GM19099 (cell line): ENCODE results near the gene KRT33A.

Experiments used
- POLR2A ChIP-seq: IDR thresholded peaks from 3 replicates; pipeline ENCODE4 v1.6.1; 2011; ENCODE audit warnings: low read depth; ENCODE audit not compliant: insufficient read length; ENCODE audit errors: extremely low read depth

Gene KRT33A

DNA sequence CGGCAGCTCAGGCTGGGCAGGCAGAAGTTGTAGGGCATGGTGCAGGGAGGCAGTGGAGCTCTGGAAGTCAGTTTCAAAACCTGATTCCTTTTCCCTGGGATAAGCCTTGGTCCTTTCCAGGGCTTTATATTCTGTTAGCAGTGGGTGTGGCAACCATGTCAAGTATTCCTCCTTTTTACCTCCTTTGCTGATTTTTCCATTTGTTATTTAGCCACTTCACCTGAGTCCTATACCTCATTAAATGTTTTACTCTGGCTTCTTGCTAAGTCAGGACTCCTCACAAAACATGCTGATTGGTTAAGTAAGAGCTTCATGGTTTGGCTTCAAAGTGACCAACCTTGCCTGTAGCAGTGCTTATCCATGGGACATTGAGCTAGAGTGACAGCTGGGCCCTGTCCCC lies 19.1 kb upstream of the KRT33A start, which contains the start of gene KRT33B:
KRT33B (minus strand) TSS at position 101 of the 400 bp plus-strand sequence; CDS start at position 38, 63 bp downstream.
- TF ChIP-seq POLR2A, result no peak

GRCh38 chr17:41369023-41369422 lies 18.4 kb upstream of the KRT33A start:
- no peak for TF ChIP-seq POLR2A

GRCh38 chr17:41367426-41368075 lies 16.9 kb upstream of the KRT33A start:
- no peak for TF ChIP-seq POLR2A

DNA sequence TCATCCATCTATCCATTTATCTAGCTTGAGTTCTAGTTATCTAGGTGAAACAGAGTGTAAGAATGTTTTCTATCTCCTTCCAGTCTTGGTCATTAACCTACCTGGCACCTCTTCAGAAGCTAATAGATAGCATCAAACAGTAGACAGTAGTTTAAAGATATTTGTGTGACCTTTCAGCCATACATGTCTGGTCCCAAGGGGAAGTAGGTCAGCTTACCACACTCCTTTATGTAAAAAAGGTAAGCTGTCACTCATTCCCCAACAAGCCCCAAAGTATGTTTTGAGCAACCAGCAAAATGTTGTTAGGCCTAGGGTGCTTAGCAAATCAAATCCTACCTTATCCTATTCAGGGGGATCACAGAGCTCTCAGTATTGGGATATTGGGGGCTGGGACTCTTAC lies 15.4 kb upstream of the KRT33A start:
- no peak for TF ChIP-seq POLR2A

DNA sequence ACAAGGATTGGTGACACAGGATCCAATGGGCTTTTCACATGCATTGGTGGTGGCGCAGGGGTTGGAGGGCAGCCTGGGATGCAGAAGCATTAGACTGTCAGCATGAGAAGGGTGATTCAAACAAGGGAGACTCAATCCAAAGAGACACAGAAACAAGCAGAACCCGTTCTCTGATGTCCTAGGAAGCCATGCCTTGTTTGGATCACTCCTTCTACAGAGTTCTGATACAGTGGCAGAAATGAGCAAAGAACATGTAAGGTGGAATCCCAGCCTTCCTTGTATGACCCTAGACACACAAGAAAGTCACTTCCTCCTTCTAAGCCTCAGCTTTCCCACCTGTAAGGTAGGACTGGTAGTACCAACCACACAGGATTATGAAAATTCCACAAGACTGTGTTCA lies 13.3 kb upstream of the KRT33A start:
- no peak for TF ChIP-seq POLR2A

- TF ChIP-seq POLR2A, result no peak
Observed at GRCh38 chr17:41360296-41360995, 9.8 kb upstream of the KRT33A start.

DNA sequence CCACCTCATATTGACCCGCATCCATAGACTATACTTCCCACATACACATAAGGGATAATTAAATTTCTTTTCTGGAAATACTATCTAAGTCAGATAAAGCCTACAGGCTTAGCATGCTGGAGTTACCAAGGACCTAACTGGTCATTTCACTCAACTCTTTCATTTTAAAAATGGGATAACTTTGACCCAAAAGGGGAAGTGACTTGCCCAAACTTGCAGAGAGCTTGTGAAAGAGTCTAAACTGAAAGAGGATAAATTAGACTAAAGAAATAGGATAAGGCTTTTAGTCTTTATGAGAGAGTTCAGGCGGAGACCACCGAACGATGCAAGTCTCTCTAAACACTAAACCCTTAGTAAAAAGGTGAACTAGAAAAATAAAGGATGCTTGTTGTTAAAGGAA lies 3.9 kb upstream of the KRT33A start:
- TF ChIP-seq POLR2A, result no peak

DNA sequence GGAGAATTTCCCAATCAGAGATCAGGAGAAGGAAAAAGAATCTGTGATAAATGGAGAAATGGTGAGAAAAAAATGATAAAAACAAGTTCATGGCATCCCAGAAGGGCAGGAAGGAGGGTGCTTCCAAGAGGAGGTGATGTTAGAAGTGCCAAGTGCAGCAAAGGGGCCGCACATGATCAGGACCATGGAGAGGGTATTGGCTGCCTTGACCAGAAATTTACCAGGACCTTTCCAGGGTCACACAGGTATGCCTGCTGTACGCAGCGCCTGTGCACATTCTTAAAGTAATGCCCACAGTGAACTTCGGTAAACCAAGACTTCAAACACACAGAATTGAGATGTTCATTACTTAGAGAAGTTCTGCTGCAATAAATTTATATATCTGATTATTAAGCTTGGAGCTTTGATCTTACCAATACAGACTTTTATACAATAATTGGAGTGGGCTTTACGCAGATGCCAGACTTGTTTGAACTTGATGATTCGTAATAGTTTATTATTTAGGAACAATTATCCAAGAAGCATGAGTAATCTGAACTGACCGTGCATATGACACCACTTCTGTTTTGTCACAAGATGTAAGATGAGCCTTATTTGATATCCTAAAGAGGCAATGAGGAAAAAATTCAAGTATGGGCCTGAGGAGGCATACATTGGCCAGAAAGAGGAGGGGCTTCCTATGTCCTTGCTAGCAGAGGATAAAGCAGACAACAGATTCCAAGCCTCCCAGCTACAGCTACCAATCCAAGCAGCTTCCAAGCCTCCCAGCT lies 2.2 kb upstream of the KRT33A start:
- TF ChIP-seq POLR2A, result no peak

GRCh38 chr17:41351177-41351576 lies 549 bp upstream of the KRT33A start:
- TF ChIP-seq POLR2A, result no peak

DNA sequence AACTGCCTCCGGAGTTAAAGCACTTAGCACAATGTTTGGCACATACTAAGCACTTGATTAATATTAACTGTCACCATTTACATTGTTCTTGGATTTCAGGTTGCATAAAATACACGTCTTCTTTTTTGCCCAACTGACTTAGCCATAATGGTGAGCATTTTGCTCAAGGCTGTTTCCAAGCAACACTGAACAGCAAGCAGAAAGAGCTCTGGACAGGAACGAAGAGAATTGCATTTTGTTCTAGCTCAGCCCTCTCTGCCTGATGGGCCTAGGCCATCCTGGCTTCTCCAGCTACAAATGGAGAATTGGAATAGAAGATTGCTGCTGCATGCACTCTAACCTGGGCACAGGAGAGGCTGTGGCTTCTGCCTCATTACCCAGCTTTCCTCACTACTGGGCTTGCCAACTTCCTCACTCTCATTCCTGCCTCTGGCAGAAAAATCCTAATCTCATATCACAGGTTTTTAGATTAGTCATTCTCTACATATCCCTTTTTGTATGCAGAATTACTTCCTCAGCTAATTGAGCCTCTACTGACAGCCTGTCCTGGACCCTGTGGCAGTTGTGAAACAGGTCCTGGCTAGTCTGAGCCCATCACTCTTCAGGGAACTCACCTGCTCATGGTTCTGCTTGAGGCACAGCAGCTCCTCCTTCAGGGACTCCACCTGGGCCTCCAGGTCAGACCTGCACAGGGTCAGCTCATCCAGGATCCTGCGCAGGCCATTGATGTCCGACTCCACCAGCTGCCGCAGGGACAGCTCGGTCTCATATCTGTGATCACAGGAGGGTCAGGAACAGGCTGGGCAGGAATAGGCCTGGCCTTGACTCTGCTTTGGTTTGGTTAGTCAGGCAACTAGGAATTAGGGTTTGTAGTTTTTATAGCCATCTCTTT lies 2.5 kb downstream of the KRT33A start:
- no peak for TF ChIP-seq POLR2A

DNA sequence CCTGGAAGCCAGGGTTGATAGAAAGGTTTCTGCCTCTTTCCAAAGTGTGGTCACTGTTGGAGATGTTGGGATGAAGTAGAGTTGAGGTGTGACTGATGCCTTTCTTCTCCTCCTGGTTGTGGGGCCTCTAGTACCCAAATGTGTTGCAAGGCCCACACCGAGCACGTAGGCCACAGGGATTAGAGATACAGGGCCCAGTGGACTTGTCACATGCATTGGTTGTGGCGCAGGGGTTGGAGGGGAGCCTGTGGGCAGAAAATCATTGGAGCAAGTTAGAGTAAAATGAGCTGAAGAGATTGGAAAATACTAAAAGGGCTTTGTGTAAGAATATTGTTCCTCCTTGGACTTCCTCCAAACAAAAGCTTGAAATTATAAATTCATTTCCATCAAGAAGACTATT lies 4.6 kb downstream of the KRT33A start:
- no peak for TF ChIP-seq POLR2A

DNA sequence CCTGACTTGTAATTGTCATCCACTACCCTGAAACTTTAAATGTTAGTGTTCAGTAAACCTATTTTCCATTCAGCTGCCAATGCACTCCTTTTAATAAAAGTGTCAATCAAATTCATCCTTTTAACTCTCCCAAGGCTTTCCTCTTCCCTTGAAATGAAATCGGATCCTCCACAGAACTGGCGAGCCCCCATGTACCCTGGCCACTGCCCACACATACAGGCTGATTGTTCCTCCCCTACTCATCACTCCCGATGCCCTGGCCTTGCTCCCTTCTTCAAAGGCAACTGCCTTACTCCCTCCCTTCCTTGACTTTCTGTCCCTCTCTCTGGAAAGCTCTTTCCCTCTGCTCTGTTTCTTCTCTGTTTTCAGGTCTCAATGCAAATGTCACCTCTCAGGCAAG lies 7.6 kb downstream of the KRT33A start:
- TF ChIP-seq POLR2A, result no peak

DNA sequence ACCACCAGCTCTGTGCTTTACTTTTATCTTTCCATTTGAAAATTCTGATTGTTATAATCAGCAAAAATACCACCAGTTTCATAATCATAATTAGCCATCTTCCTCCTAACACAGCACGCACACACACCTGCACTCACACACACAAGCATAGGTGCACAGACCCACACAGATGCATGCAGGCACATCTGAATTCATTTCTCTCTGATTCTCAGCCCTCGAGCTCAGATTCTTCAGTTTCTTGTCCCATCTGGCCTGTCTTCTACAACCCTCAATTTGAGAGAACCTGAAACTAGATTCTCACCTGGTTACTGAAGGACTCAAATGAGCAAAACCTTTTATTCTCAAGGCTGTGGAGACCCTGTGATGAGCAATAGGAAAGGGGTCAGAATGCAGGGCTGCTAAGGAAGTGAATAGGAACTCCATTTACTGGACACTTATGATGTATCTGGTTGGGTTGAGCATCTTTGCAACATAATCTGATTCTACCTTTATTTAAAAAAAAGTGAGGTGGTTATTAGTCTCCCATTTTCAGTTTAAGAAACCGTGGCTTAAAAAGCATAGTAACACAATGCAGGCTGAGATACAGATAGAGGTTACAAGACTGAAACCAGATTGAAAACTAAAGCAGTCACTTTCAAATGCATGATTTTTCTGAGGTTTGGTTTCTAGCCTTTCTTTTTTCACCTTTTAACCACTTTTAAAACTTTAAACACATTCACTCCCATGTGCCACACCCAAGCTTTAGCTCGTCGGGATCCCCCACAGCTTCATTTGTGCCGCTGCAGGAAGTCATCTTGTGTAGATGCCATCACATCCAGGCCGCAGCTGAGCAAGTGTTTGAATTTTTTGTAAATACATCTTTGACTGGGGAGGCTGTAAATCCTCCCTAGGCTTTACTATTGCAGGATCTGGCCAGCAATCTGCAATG lies 9.4 kb downstream of the KRT33A start:
- no peak for TF ChIP-seq POLR2A

- TF ChIP-seq POLR2A, result no peak
Observed at GRCh38 chr17:41340494-41340893, 10.1 kb downstream of the KRT33A start.
